Testis (tissue), 2 donors: ENCODE data around the gene GLIS1.

Source experiments
- POLR2A ChIP-seq: fragments of 450-650 bp; IDR thresholded peaks from one replicate; pipeline ENCODE4 v1.6.1; 2017; ENCODE audit warnings: antibody characterized with exemption, mild to moderate bottlenecking, moderate library complexity
- TF ChIP-seq, protein P1 (sequence below), 3 experiments: fragments of 450-650 bp in 2 of 3; fragments of 200-600 bp in 1 of 3; sonication (generic) in 1 of 3; IDR thresholded peaks; one replicate each; pipeline ENCODE4 v1.5.1; 2016 to 2019; ENCODE audit warnings: antibody characterized with exemption in 3 of 3, mild to moderate bottlenecking in 2 of 3, moderate library complexity in 1 of 3

- TF ChIP-seq, protein P1, sequence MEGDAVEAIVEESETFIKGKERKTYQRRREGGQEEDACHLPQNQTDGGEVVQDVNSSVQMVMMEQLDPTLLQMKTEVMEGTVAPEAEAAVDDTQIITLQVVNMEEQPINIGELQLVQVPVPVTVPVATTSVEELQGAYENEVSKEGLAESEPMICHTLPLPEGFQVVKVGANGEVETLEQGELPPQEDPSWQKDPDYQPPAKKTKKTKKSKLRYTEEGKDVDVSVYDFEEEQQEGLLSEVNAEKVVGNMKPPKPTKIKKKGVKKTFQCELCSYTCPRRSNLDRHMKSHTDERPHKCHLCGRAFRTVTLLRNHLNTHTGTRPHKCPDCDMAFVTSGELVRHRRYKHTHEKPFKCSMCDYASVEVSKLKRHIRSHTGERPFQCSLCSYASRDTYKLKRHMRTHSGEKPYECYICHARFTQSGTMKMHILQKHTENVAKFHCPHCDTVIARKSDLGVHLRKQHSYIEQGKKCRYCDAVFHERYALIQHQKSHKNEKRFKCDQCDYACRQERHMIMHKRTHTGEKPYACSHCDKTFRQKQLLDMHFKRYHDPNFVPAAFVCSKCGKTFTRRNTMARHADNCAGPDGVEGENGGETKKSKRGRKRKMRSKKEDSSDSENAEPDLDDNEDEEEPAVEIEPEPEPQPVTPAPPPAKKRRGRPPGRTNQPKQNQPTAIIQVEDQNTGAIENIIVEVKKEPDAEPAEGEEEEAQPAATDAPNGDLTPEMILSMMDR (IDR thresholded peaks at IDR 0.05): no peak
- TF ChIP-seq POLR2A: no peak
Observed at GRCh38 chr1:53765657-53766056, 26.7 kb upstream of the GLIS1 start.
